Liver (tissue), 9 donors: Measurements from ENCODE around the gene CCDC92B. TPM values are rescaled to one million over a fixed set of nuclear protein-coding genes. Genes with fewer than 3 reads are reported as not detected.

Source experiments
- DNase-seq: peaks from one replicate; pipeline ENCODE4 v3.0.0-alpha.2; 2017; ENCODE audit warnings: low spot score
- H3K27ac ChIP-seq, 2 donors: one replicate each; pipeline ENCODE4 v1.7.0; 2013; ENCODE audit warnings: inconsistent platforms in 2 of 2, low read length in 2 of 2, control low read depth in 1 of 2, low read depth in 1 of 2, mild to moderate bottlenecking in 1 of 2
- H3K27me3 ChIP-seq, 4 donors: one replicate each; pipeline versions ENCODE4 v1.6.1 to v1.7.0; 2013; ENCODE audit warnings: low read length in 3 of 4, inconsistent platforms in 1 of 4, mild to moderate bottlenecking in 1 of 4, moderate library complexity in 1 of 4; ENCODE audit not compliant: control insufficient read depth in 4 of 4, insufficient read depth in 4 of 4
- H3K36me3 ChIP-seq, 4 donors: one replicate each; pipeline versions ENCODE4 v1.6.1 to v1.7.0; 2013; ENCODE audit warnings: low read length in 3 of 4, mild to moderate bottlenecking in 3 of 4, low read depth in 1 of 4, moderate library complexity in 1 of 4; ENCODE audit not compliant: control insufficient read depth in 4 of 4, insufficient read depth in 3 of 4
- H3K4me1 ChIP-seq, 4 donors: one replicate each; pipeline versions ENCODE4 v1.6.1 to v1.7.0; 2013; ENCODE audit warnings: low read length in 3 of 4, mild to moderate bottlenecking in 3 of 4, moderate library complexity in 1 of 4; ENCODE audit not compliant: control insufficient read depth in 4 of 4, insufficient read depth in 4 of 4
- H3K4me3 ChIP-seq, 3 donors: one replicate each; pipeline versions ENCODE4 v1.6.1 to v1.7.0; 2013; ENCODE audit warnings: low read length in 3 of 3, control low read depth in 1 of 3, low read depth in 1 of 3, mild to moderate bottlenecking in 1 of 3
- H3K9ac ChIP-seq, 2 donors: one replicate each; pipeline ENCODE4 v1.7.0; 2013; ENCODE audit warnings: low read length in 2 of 2, mild to moderate bottlenecking in 2 of 2, moderate library complexity in 2 of 2, control low read depth in 1 of 2, low read depth in 1 of 2
- H3K9me3 ChIP-seq, 4 donors: one replicate each; pipeline versions ENCODE4 v1.6.1 to v1.7.0; 2013; ENCODE audit warnings: low read length in 3 of 4; ENCODE audit not compliant: control insufficient read depth in 4 of 4
- ATF3 ChIP-seq: IDR thresholded peaks from 2 replicates; pipeline ENCODE4 v1.6.1; 2016; ENCODE audit warnings: antibody characterized with exemption
- CTCF ChIP-seq: fragments of 150-350 bp; IDR thresholded peaks from 2 replicates; pipeline ENCODE4 v1.5.1; 2017; ENCODE audit warnings: improper control_type of control experiment, low read depth, low read length; ENCODE audit not compliant: missing input control
- EGR1 ChIP-seq, 2 donors: IDR thresholded peaks; 2 replicates each; pipeline ENCODE4 v1.6.1; 2016 to 2018; ENCODE audit warnings: antibody characterized with exemption in 2 of 2, low read depth in 2 of 2
- FOXA1 ChIP-seq: IDR thresholded peaks from 2 replicates; pipeline ENCODE4 v1.6.1; 2016; ENCODE audit warnings: antibody characterized with exemption
- FOXA2 ChIP-seq: IDR thresholded peaks from 2 replicates; pipeline ENCODE4 v1.6.1; 2016; ENCODE audit warnings: antibody characterized with exemption
- GABPA ChIP-seq, 2 donors: IDR thresholded peaks in 1 of 2; conservative IDR thresholded peaks in 1 of 2; 2 replicates each; pipeline ENCODE4 v1.6.1; 2016; ENCODE audit warnings: antibody characterized with exemption in 2 of 2, mild to moderate bottlenecking in 1 of 2, moderate library complexity in 1 of 2
- HNF4A ChIP-seq, 2 donors: conservative IDR thresholded peaks; 2 replicates each; pipeline ENCODE4 v1.6.1; 2016; ENCODE audit warnings: antibody characterized with exemption in 2 of 2, mild to moderate bottlenecking in 2 of 2
- HNF4G ChIP-seq: IDR thresholded peaks from 2 replicates; pipeline ENCODE4 v1.6.1; 2016; ENCODE audit warnings: antibody characterized with exemption
- JUND ChIP-seq, 2 donors: IDR thresholded peaks; 2 replicates each; pipeline ENCODE4 v1.6.1; 2016; ENCODE audit warnings: antibody characterized with exemption in 2 of 2
- MAX ChIP-seq: IDR thresholded peaks from 2 replicates; pipeline ENCODE4 v1.6.1; 2016; ENCODE audit warnings: antibody characterized with exemption
- NR2F2 ChIP-seq: IDR thresholded peaks from 2 replicates; pipeline ENCODE4 v1.6.1; 2016; ENCODE audit warnings: antibody characterized with exemption
- RAD21 ChIP-seq, 2 donors: IDR thresholded peaks; 2 replicates each; pipeline ENCODE4 v1.6.1; 2016; ENCODE audit warnings: antibody characterized with exemption in 2 of 2, mild to moderate bottlenecking in 2 of 2
- REST ChIP-seq: IDR thresholded peaks from 2 replicates; pipeline ENCODE4 v1.6.1; 2016; ENCODE audit warnings: antibody characterized with exemption, mild to moderate bottlenecking
- RXRA ChIP-seq, 2 donors: IDR thresholded peaks; 2 replicates each; pipeline ENCODE4 v1.6.1; 2017 to 2018; ENCODE audit warnings: antibody characterized with exemption in 2 of 2, mild to moderate bottlenecking in 1 of 2
- SP1 ChIP-seq: IDR thresholded peaks from 2 replicates; pipeline ENCODE4 v1.6.1; 2018; ENCODE audit warnings: antibody characterized with exemption, mild to moderate bottlenecking
- TAF1 ChIP-seq: conservative IDR thresholded peaks from 2 replicates; pipeline ENCODE4 v1.6.1; 2016; ENCODE audit warnings: antibody characterized with exemption, mild to moderate bottlenecking
- YY1 ChIP-seq: IDR thresholded peaks from 2 replicates; pipeline ENCODE4 v1.6.1; 2016; ENCODE audit warnings: antibody characterized with exemption, mild to moderate bottlenecking
- ZBTB33 ChIP-seq: IDR thresholded peaks from 2 replicates; pipeline ENCODE4 v1.6.1; 2016; ENCODE audit warnings: antibody characterized with exemption
- WGBS: extraction: QIAGEN DNeasy Blood & Tissue Kit; methylation state at CpG from one replicate; pipeline ENCODE4 v1.1.7; 2013; 5-methylcytosine and 5-hydroxymethylcytosine counted together
- polyA plus RNA-seq, 2 donors: library from polyadenylated mRNA; stranded (reverse) in 1 of 2; unstranded in 1 of 2; fragments of 200-250 nt in 1 of 2; fragments of >200 nt in 1 of 2; fragmentation: Nextera tagmentation in 1 of 2; extraction: Ambion mirVana in 1 of 2; gene quantifications; one replicate each; pipeline versions ENCODE4 v1.2.1 to v1.2.3, GENCODE V29; 2013 to 2015
- total RNA-seq, 2 donors: library from RNA; depleted of rRNA; stranded (reverse); fragments of >200 nt; gene quantifications; one replicate each; pipeline ENCODE4 v1.2.3, GENCODE V29; 2014
- donor health status: healthy.
- donor health status: healthy.
- donor health status: healthy.
- donor health status: healthy.
- donor health status: healthy.

CCDC92B gene
- total and polyA plus RNA-seq, 4 donors: not detected

- peak overlapping the region; percentile 83 to 98 (median 94) for H3K4me3 ChIP-seq
- no peaks in the 10 kb centered on the region for H3K36me3 ChIP-seq
- no peak for TF ChIP-seq FOXA1
- peak; percentile 54 for TF ChIP-seq REST
- TF ChIP-seq TAF1: peak; percentile 77
- TF ChIP-seq GABPA (IDR thresholded peaks at IDR 0.05 in 1 of 2, conservative IDR thresholded peaks at IDR 0.05 in 1 of 2): peak in 1 of 2 donors; percentile 38
- peak in 1 of 2 donors; percentile 44 for TF ChIP-seq RAD21 (IDR thresholded peaks at IDR 0.05)
- no peak for TF ChIP-seq ATF3
- TF ChIP-seq JUND (IDR thresholded peaks at IDR 0.05): peak; percentile 28 to 36
- peak; percentile 37 for TF ChIP-seq NR2F2
- TF ChIP-seq CTCF: no peak
- TF ChIP-seq SP1: peak; percentile 93
- peak; percentile 44 for TF ChIP-seq HNF4G
- no peak for TF ChIP-seq ZBTB33
- TF ChIP-seq EGR1 (IDR thresholded peaks at IDR 0.05; ENCODE audit: low read depth in 2 of 2): no peak
- TF ChIP-seq RXRA (IDR thresholded peaks at IDR 0.05): peak; percentile 89 to 94
- TF ChIP-seq FOXA2: no peak
- peak; percentile 78 to 81 for TF ChIP-seq HNF4A (conservative IDR thresholded peaks at IDR 0.05)
- TF ChIP-seq YY1: peak; percentile 53
- TF ChIP-seq MAX: peak; percentile 74
- peaks cover 13 to 56% (median 43%) of the 10 kb centered on the region in 4 donors for H3K4me1 ChIP-seq
- no peaks in the 10 kb centered on the region for H3K9me3 ChIP-seq
- H3K27me3 ChIP-seq: no peaks in the 10 kb centered on the region
- H3K27ac ChIP-seq: peak overlapping the region; percentile 75 to 91
- peak overlapping the region; percentile 16 to 66 for H3K9ac ChIP-seq
- peak; percentile 65 for DNase-seq
- whole genome bisulfite sequencing: under 1% methylated on average over 82 of the region's 82 CpGs
These were observed 38.4 kb downstream of the CCDC92B start for GRCh38 chr17:2710803-2711607.
